H1 (cell line): Measurements from ENCODE around the gene KIFC1. TPM values are rescaled to one million over a fixed set of nuclear protein-coding genes. Genes with fewer than 3 reads are reported as not detected.

Source experiments
- BACH1 ChIP-seq: IDR thresholded peaks from 2 replicates; pipeline ENCODE4 v1.6.1; 2012; ENCODE audit warnings: low read length, improper control_type of control experiment
- BRCA1 ChIP-seq: IDR thresholded peaks from 2 replicates; pipeline ENCODE4 v1.6.1; 2012; ENCODE audit warnings: low read depth, low read length, improper control_type of control experiment
- CTCF ChIP-seq, 3 experiments: IDR thresholded peaks; 1 replicate in 2 of 3; 2 replicates in 1 of 3; pipeline versions ENCODE4 v1.5.1 to v1.6.1; 2011; ENCODE audit warnings: low read length in 3 of 3, mild to moderate bottlenecking in 3 of 3, inconsistent platforms in 2 of 3, low read depth in 1 of 3, moderate library complexity in 1 of 3; ENCODE audit not compliant: insufficient read depth in 1 of 3; ENCODE audit errors: control extremely low read depth in 1 of 3
- FOSL1 ChIP-seq: IDR thresholded peaks from 2 replicates; pipeline ENCODE4 v1.6.1; 2011; ENCODE audit warnings: mild to moderate bottlenecking, low read depth, low read length, moderate library complexity; ENCODE audit not compliant: insufficient read depth
- POLR2AphosphoS5 ChIP-seq: IDR thresholded peaks from 2 replicates; pipeline ENCODE4 v1.6.1; 2011; ENCODE audit warnings: low read depth, low read length
- ZNF274 ChIP-seq: IDR thresholded peaks from 2 replicates; pipeline ENCODE4 v1.7.0; 2012; ENCODE audit warnings: low read length, borderline replicate concordance; ENCODE audit errors: extremely low read depth
- polyA plus RNA-seq, 7 experiments: library from polyadenylated mRNA; depleted of rRNA in 3 of 7; stranded (reverse) in 5 of 7; unstranded in 2 of 7; fragments of >200 nt in 5 of 7; fragments of 200-250 nt in 2 of 7; gene quantifications; 1 replicate in 5 of 7; 2 replicates in 1 of 7; 4 replicates in 1 of 7; pipeline versions ENCODE4 v1.2.1 to v1.2.3, GENCODE V29; 2011 to 2013; ENCODE audit warnings: missing spikeins in 2 of 7, mixed read lengths in 2 of 7
- total RNA-seq: library from RNA; stranded (reverse); fragmentation: NEBNext Ultra II Directional; extraction: Animal tissue kit (Norgen Biotek cat#: 25700); gene quantifications from 2 replicates; pipeline ENCODE4 v1.2.1, GENCODE V29; 2021
- TF ChIP-seq, protein P1 (sequence below): fragments of 300-600 bp; sonication (generic); IDR thresholded peaks from 2 replicates; pipeline ENCODE4 v1.7.1; 2012; ENCODE audit warnings: low read length, moderate library complexity, mild to moderate bottlenecking, inconsistent platforms; ENCODE audit not compliant: insufficient replicate concordance

KIFC1 gene
- total and polyA plus RNA-seq, 2 of the 8 experiments (the other 6 are each of a cell fraction or from before 2014, with no cell fraction given), result 46.6 to 64.3 TPM

DNA sequence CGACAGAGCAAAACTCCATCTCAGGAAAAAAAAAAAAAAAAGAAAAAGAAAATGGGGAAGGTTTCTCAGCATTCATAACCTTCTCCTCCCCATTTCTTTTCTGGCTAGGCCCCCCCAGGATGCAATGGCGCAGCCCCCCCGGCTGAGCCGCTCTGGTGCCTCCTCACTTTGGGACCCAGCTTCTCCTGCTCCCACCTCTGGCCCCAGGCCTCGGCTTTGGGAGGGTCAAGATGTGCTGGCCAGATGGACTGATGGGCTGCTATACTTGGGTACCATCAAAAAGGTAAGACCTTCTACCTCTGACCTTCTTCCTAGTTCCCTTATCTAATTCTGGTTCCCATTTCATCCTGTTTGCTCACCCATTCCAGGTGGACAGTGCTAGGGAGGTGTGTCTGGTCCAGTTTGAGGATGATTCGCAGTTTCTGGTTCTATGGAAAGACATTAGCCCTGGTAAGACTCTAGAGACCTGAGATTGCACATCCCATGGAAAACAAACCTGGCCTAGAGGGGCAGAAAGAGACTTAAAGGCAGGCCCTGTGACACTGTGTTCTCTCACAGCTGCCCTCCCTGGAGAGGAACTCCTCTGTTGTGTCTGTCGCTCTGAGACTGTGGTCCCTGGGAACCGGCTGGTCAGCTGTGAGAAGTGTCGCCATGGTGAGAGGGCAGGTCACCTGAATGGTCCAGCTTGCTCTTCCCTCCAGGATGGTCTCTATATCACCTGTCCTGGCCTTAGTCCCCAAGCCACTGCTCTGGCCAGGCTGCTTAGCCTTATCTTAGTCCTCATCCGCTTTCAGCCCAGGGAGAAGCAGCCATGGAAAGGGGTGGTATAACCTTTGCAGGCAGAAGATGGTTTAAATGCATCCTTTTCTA lies 20.8 kb downstream of the KIFC1 start (continued):
- TF ChIP-seq, protein P1, sequence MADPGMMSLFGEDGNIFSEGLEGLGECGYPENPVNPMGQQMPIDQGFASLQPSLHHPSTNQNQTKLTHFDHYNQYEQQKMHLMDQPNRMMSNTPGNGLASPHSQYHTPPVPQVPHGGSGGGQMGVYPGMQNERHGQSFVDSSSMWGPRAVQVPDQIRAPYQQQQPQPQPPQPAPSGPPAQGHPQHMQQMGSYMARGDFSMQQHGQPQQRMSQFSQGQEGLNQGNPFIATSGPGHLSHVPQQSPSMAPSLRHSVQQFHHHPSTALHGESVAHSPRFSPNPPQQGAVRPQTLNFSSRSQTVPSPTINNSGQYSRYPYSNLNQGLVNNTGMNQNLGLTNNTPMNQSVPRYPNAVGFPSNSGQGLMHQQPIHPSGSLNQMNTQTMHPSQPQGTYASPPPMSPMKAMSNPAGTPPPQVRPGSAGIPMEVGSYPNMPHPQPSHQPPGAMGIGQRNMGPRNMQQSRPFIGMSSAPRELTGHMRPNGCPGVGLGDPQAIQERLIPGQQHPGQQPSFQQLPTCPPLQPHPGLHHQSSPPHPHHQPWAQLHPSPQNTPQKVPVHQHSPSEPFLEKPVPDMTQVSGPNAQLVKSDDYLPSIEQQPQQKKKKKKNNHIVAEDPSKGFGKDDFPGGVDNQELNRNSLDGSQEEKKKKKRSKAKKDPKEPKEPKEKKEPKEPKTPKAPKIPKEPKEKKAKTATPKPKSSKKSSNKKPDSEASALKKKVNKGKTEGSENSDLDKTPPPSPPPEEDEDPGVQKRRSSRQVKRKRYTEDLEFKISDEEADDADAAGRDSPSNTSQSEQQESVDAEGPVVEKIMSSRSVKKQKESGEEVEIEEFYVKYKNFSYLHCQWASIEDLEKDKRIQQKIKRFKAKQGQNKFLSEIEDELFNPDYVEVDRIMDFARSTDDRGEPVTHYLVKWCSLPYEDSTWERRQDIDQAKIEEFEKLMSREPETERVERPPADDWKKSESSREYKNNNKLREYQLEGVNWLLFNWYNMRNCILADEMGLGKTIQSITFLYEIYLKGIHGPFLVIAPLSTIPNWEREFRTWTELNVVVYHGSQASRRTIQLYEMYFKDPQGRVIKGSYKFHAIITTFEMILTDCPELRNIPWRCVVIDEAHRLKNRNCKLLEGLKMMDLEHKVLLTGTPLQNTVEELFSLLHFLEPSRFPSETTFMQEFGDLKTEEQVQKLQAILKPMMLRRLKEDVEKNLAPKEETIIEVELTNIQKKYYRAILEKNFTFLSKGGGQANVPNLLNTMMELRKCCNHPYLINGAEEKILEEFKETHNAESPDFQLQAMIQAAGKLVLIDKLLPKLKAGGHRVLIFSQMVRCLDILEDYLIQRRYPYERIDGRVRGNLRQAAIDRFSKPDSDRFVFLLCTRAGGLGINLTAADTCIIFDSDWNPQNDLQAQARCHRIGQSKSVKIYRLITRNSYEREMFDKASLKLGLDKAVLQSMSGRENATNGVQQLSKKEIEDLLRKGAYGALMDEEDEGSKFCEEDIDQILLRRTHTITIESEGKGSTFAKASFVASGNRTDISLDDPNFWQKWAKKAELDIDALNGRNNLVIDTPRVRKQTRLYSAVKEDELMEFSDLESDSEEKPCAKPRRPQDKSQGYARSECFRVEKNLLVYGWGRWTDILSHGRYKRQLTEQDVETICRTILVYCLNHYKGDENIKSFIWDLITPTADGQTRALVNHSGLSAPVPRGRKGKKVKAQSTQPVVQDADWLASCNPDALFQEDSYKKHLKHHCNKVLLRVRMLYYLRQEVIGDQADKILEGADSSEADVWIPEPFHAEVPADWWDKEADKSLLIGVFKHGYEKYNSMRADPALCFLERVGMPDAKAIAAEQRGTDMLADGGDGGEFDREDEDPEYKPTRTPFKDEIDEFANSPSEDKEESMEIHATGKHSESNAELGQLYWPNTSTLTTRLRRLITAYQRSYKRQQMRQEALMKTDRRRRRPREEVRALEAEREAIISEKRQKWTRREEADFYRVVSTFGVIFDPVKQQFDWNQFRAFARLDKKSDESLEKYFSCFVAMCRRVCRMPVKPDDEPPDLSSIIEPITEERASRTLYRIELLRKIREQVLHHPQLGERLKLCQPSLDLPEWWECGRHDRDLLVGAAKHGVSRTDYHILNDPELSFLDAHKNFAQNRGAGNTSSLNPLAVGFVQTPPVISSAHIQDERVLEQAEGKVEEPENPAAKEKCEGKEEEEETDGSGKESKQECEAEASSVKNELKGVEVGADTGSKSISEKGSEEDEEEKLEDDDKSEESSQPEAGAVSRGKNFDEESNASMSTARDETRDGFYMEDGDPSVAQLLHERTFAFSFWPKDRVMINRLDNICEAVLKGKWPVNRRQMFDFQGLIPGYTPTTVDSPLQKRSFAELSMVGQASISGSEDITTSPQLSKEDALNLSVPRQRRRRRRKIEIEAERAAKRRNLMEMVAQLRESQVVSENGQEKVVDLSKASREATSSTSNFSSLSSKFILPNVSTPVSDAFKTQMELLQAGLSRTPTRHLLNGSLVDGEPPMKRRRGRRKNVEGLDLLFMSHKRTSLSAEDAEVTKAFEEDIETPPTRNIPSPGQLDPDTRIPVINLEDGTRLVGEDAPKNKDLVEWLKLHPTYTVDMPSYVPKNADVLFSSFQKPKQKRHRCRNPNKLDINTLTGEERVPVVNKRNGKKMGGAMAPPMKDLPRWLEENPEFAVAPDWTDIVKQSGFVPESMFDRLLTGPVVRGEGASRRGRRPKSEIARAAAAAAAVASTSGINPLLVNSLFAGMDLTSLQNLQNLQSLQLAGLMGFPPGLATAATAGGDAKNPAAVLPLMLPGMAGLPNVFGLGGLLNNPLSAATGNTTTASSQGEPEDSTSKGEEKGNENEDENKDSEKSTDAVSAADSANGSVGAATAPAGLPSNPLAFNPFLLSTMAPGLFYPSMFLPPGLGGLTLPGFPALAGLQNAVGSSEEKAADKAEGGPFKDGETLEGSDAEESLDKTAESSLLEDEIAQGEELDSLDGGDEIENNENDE, result no peak
- TF ChIP-seq FOSL1 (no peak), BRCA1 (no peak), POLR2AphosphoS5 (no peak), CTCF (IDR thresholded peaks at IDR 0.05; ENCODE audit: control extremely low read depth in 1 of 3, insufficient read depth in 1 of 3, low read depth in 1 of 3, low read length in 3 of 3) (no peak), ZNF274 (no peak), BACH1 (no peak)
